HG02973 (cell line): ENCODE measurements around the gene G6PC1.
"Not testable (repeated sequence)": the region's sequence is repeated elsewhere in the genome, so short reads cannot be mapped to it uniquely, and the experiment has no call there.

Source experiments
- ATAC-seq: cut with Tn5 transposase; IDR thresholded peaks from one replicate; pipeline ENCODE4 v1.9.1; 2021; ENCODE audit warnings: moderate library complexity; ENCODE audit not compliant: unreplicated experiment

G6PC1 gene

GRCh38 chr17:42901535-42902229 lies 1.1 kb downstream of the G6PC1 start:
- no peak for ATAC-seq

- no peak for ATAC-seq
Observed at GRCh38 chr17:42904110-42904469, 3.5 kb downstream of the G6PC1 start.

GRCh38 chr17:42906772-42907446 lies 6.3 kb downstream of the G6PC1 start:
- ATAC-seq: no peak

- ATAC-seq: no peak
Observed at GRCh38 chr17:42908872-42909700, 8.5 kb downstream of the G6PC1 start.

GRCh38 chr17:42913522-42913921 lies 12.9 kb downstream of the G6PC1 start:
- ATAC-seq: no peak

GRCh38 chr17:42913981-42914617 lies 13.5 kb downstream of the G6PC1 start:
- ATAC-seq: no peak

GRCh38 chr17:42915288-42915687 lies 14.7 kb downstream of the G6PC1 start:
- not testable (repeated sequence) for ATAC-seq

GRCh38 chr17:42916388-42917235 lies 16.0 kb downstream of the G6PC1 start:
- not testable (repeated sequence) for ATAC-seq

- no peak for ATAC-seq
Observed at GRCh38 chr17:42917236-42917603, 16.6 kb downstream of the G6PC1 start.

- no peak for ATAC-seq
Observed at GRCh38 chr17:42918902-42919521, 18.4 kb downstream of the G6PC1 start.

GRCh38 chr17:42919522-42920077 lies 19.0 kb downstream of the G6PC1 start:
- ATAC-seq: not testable (repeated sequence)

- ATAC-seq: no peak
Observed at GRCh38 chr17:42920106-42920900, 19.7 kb downstream of the G6PC1 start.

- no peak for ATAC-seq
Observed at GRCh38 chr17:42920922-42921321, 20.3 kb downstream of the G6PC1 start.

GRCh38 chr17:42922294-42922693 lies 21.7 kb downstream of the G6PC1 start:
- ATAC-seq: no peak

GRCh38 chr17:42923472-42923871 lies 22.9 kb downstream of the G6PC1 start:
- ATAC-seq: not testable (repeated sequence)

- no peak for ATAC-seq
Observed at GRCh38 chr17:42924891-42925290, 24.3 kb downstream of the G6PC1 start.

- no peak for ATAC-seq
Observed at GRCh38 chr17:42928714-42929496, 28.3 kb downstream of the G6PC1 start.

- ATAC-seq: no peak
Observed at GRCh38 chr17:42929497-42929844, 28.9 kb downstream of the G6PC1 start.
